T-cell (primary cell): ENCODE results near the gene STARD10. TPM values are rescaled to one million over a fixed set of nuclear protein-coding genes. Genes with fewer than 3 reads are reported as not detected.
"Not testable (repeated sequence)": the region's sequence is repeated elsewhere in the genome, so short reads cannot be mapped to it uniquely, and the experiment has no call there.

Source experiments
- ATAC-seq, 4 experiments: fragments of 200-7000 bp in 3 of 4; fragments of 150-1000 bp in 1 of 4; cut with Tn5 transposase; replicated peaks in 1 of 4; 1 replicate in 3 of 4; 2 replicates in 1 of 4; pipeline ENCODE4 v1.10.0; 2021; ENCODE audit warnings: moderate library complexity in 3 of 4, mild to moderate bottlenecking in 2 of 4, moderate number of reproducible peaks in 1 of 4
- CTCF ChIA-PET, 2 donors: fragments of 300-600 bp; sonication (Branson Sonifier 250); formaldehyde crosslinking; loops; one replicate each; lab custom pipeline; 2022; ENCODE audit warnings: antibody characterized with exemption in 2 of 2; lab: Charles Lee
- POLR2A ChIA-PET, 2 donors: fragments of 300-600 bp; sonication (Branson Sonifier 250); formaldehyde crosslinking; loops; one replicate each; lab custom pipeline; 2022; ENCODE audit warnings: antibody characterized with exemption in 2 of 2; lab: Charles Lee
- DNase-seq, 35 experiments: peaks; one replicate each; pipeline versions ENCODE4 v3.0.0 to v3.0.0-alpha.2; 2013 to 2023
- H3K27ac ChIP-seq: one replicate; pipeline ENCODE4 v1.5.1; 2013; ENCODE audit warnings: low read length
- H3K27me3 ChIP-seq, 2 experiments: replicated peaks in 1 of 2; 1 replicate in 1 of 2; 2 replicates in 1 of 2; pipeline versions ENCODE4 v1.6.1 to v1.7.0; 2013; ENCODE audit warnings: low read length in 1 of 2, mixed read lengths in 1 of 2; ENCODE audit not compliant: control insufficient read depth in 2 of 2, insufficient read depth in 2 of 2; ENCODE audit errors: extremely low read depth in 1 of 2
- H3K36me3 ChIP-seq, 2 donors: 1 replicate in 1 of 2; 2 replicates in 1 of 2; pipeline versions ENCODE4 v1.6.1 to v1.7.0; 2013; ENCODE audit warnings: low read length in 1 of 2; ENCODE audit not compliant: control insufficient read depth in 2 of 2, insufficient read depth in 1 of 2; ENCODE audit errors: extremely low read depth in 1 of 2
- H3K4me1 ChIP-seq, 2 experiments: 1 replicate in 1 of 2; 2 replicates in 1 of 2; pipeline versions ENCODE4 v1.6.1 to v1.7.0; 2013; ENCODE audit warnings: low read length in 2 of 2, mixed read lengths in 1 of 2; ENCODE audit not compliant: insufficient read depth in 2 of 2, control insufficient read depth in 1 of 2; ENCODE audit errors: extremely low read depth in 1 of 2
- H3K4me3 ChIP-seq, 2 donors: 1 replicate in 1 of 2; 2 replicates in 1 of 2; pipeline versions ENCODE4 v1.5.1 to v1.7.0; 2013; ENCODE audit warnings: mild to moderate bottlenecking in 2 of 2, low read length in 1 of 2, moderate library complexity in 1 of 2; ENCODE audit not compliant: control insufficient read depth in 1 of 2; ENCODE audit errors: extremely low read depth in 1 of 2
- H3K9me3 ChIP-seq: 2 replicates; pipeline ENCODE4 v1.7.0; 2013
- H3K27ac Mint-ChIP-seq, 2 donors: one replicate each; pipeline ENCODE4 v1.8.0; 2020 to 2021; ENCODE audit warnings: mild to moderate bottlenecking in 2 of 2, mixed read lengths in 2 of 2
- H3K27me3 Mint-ChIP-seq, 2 donors: one replicate each; pipeline ENCODE4 v1.8.0; 2021 to 2022; ENCODE audit warnings: mixed read lengths in 2 of 2
- H3K36me3 Mint-ChIP-seq: one replicate; pipeline ENCODE4 v1.8.0; 2021; ENCODE audit warnings: mixed read lengths
- H3K4me1 Mint-ChIP-seq, 3 donors: one replicate each; pipeline ENCODE4 v1.8.0; 2020 to 2022; ENCODE audit warnings: mixed read lengths in 3 of 3, mild to moderate bottlenecking in 1 of 3
- H3K4me3 Mint-ChIP-seq, 3 donors: one replicate each; pipeline ENCODE4 v1.8.0; 2020 to 2022; ENCODE audit warnings: mild to moderate bottlenecking in 3 of 3, mixed read lengths in 3 of 3, moderate library complexity in 3 of 3
- H3K9me3 Mint-ChIP-seq, 3 donors: one replicate each; pipeline ENCODE4 v1.8.0; 2020 to 2022; ENCODE audit warnings: mixed read lengths in 3 of 3
- WGBS: methylation state at CpG from one replicate; pipeline ENCODE4 v1.1.5; 2013; ENCODE audit warnings: missing lambda C conversion rate; ENCODE audit not compliant: insufficient coverage; 5-methylcytosine and 5-hydroxymethylcytosine counted together
- total RNA-seq, 35 experiments: library from RNA in 6 of 35; stranded (reverse) in 6 of 35; fragments of 120-200 nt in 1 of 35; gene quantifications; one replicate each; pipeline versions ENCODE4 v1.2.1 to v1.2.4 and lab custom pipeline; 2013 to 2026

Gene STARD10
- total RNA-seq, 5 donors from 2014 or later (not counting 1 experiment from before 2014, with no cell fraction given), result 11.1 to 24.9 (median 19.1) TPM

DNA sequence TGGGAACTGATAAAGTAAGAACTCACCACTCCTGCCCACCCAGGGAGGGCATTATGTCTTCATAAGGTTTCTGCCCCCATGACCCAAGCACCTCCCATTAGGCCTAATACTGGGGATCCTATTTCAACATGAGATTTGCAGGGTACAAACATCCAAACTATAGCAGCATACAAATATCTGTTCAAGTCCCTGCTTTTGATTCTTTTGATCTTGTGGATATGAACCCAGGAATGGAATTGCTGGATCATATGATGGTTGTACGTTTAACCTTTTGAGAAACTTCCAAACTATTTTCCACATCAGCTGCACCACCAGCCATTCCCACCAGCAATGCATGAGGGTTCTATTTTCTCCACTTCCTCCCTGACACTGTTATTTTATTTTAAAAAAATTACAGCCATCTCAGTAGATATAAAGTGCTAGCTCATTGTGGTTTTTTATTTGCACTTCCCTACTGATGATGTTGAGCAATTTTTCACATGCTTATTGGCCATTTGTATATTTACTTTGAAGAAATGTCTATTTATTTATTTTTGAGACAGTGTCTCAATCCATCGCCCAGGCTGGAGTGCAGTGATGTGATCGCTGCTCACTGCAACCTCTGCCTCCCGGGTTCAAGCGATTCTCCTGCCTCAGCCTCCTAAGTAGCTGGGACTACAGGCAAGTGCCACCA lies 13.3 kb upstream of the STARD10 start:
- DNase-seq (no peak), ATAC-seq (no peak)
- no peaks in the 10 kb centered on the region for H3K9me3 ChIP-seq
- Mint-ChIP-seq H3K27me3 (no peaks in the 10 kb centered on the region), H3K36me3 (peaks cover 19% of the 10 kb centered on the region), H3K4me3 (no peak overlapping the region), H3K4me1 (peaks cover 8 to 20% (median 13%) of the 10 kb centered on the region in 3 donors), H3K27ac (no peak overlapping the region), H3K9me3 (no peaks in the 10 kb centered on the region)
- no peak overlapping the region for H3K4me3 ChIP-seq
- H3K4me1 ChIP-seq, result peaks cover 0 to 6% of the 10 kb centered on the region in 2 experiments
- no peak overlapping the region for H3K27ac ChIP-seq
- POLR2A ChIA-PET, result interaction anchor here in 1 of 2 donors (0.7 kb wide), 1 partner anchor 10 kb away, joined by 3 read pairs; no protein-coding TSS in a partner anchor
- H3K36me3 ChIP-seq, result peaks cover 0 to 11% of the 10 kb centered on the region in 2 donors
- CTCF ChIA-PET, result no interaction called here
- H3K27me3 ChIP-seq, result no peaks in the 10 kb centered on the region
- WGBS, result 60% methylated on average over 1 of the region's 5 CpGs

DNA sequence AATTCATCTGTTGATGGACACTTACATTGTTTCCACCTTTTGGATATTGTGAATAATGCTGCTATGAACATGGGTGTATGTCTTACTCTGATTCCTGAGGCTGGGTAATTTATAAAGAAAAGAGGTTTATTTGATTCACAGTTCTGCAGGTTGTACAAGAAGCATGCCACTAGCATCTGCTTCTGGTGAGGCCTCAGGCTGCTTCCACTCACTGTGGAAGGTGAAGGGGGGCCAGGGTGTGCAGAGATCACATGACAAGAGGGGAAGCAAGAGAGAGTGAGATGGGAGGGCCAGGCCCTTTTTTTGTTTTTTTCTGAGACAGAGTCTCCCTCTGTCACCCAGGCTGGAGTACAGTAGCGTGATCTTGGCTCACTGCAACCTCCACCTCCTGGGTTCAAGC lies 12.5 kb upstream of the STARD10 start:
- H3K27me3 ChIP-seq, H3K9me3 ChIP-seq, CTCF ChIA-PET, H3K4me1 ChIP-seq, H3K27me3 Mint-ChIP-seq, ATAC-seq, H3K27ac Mint-ChIP-seq, H3K27ac ChIP-seq, DNase-seq, H3K9me3 Mint-ChIP-seq, H3K4me3 Mint-ChIP-seq, H3K4me3 ChIP-seq, POLR2A ChIA-PET: not testable (repeated sequence)
- Mint-ChIP-seq H3K36me3 (peaks cover 19% of the 10 kb centered on the region), H3K4me1 (peaks cover 3 to 14% (median 7%) of the 10 kb centered on the region in 3 donors)
- H3K36me3 ChIP-seq, result peaks cover 0 to 11% of the 10 kb centered on the region in 2 donors
- 100% methylated on average over 1 of the region's 1 CpG for WGBS

DNA sequence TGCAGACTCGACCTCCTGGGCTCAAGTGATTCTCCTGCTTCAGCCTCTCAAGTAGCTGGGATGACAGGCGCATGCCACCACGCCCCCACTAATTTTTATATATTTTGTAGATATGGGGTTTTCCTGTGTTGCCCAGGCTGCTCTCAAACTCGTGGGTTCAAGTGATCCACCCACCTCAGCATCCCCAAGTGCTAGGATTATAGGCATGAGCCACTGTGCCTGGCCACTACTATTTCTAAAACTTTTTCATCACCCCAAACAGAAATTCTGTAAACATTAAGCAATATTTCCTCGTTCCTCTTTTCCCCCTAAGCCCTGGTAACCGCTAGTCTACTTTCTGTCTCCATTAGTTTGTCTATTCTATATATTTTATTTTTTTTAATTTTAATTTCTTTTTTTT lies 11.4 kb upstream of the STARD10 start:
- Mint-ChIP-seq H3K4me1 (peaks cover 0 to 9% (median 1%) of the 10 kb centered on the region in 3 donors), H3K9me3 (no peaks in the 10 kb centered on the region), H3K27me3 (no peaks in the 10 kb centered on the region), H3K4me3 (no peak overlapping the region), H3K36me3 (peaks cover 14% of the 10 kb centered on the region), H3K27ac (no peak overlapping the region)
- Histone ChIP-seq H3K27ac (no peak overlapping the region), H3K36me3 (peaks cover 0 to 11% of the 10 kb centered on the region in 2 donors), H3K27me3 (no peaks in the 10 kb centered on the region), H3K4me3 (no peak overlapping the region), H3K4me1 (no peaks in the 10 kb centered on the region), H3K9me3 (no peaks in the 10 kb centered on the region)
- WGBS, result no CpG with 5 or more reads among the region's 6 CpGs
- ATAC-seq (no peak), DNase-seq (no peak)
- ChIA-PET CTCF (no interaction called here), POLR2A (no interaction called here)

DNA sequence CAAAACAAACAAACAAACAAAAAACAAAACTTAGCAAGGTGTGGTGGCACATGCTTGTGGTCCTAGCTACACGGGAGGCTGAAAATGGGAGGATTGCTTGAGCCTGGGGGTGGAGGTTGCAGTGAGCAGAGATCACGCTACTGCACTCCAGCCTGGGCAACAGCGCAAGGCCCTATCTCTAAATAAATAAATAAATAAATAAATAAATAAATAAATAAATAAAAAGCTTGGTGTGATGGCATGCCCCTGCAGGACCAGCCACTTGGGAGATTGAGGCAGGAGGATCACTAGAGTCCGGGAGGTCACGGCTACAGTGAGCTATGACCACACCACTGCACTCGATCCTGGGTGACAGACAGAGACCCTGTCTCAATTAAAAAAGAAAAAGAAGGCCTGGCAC lies 9.0 kb upstream of the STARD10 start:
- Mint-ChIP-seq H3K27me3 (no peaks in the 10 kb centered on the region), H3K4me3 (no peak overlapping the region), H3K4me1 (peaks cover 0 to 5% (median 0%) of the 10 kb centered on the region in 3 donors), H3K9me3 (no peaks in the 10 kb centered on the region), H3K36me3 (peaks cover 5% of the 10 kb centered on the region), H3K27ac (no peak overlapping the region)
- Histone ChIP-seq H3K4me1 (no peaks in the 10 kb centered on the region), H3K9me3 (no peaks in the 10 kb centered on the region), H3K27me3 (no peaks in the 10 kb centered on the region), H3K27ac (no peak overlapping the region), H3K4me3 (no peak overlapping the region), H3K36me3 (no peaks in the 10 kb centered on the region)
- ATAC-seq (no peak), DNase-seq (no peak)
- ChIA-PET CTCF (interaction anchor here in 1 of 2 donors (0.7 kb wide), 1 partner anchor 78 kb away, joined by 3 read pairs; no protein-coding TSS in a partner anchor), POLR2A (no interaction called here)
- WGBS, result 100% methylated on average over 3 of the region's 6 CpGs

DNA sequence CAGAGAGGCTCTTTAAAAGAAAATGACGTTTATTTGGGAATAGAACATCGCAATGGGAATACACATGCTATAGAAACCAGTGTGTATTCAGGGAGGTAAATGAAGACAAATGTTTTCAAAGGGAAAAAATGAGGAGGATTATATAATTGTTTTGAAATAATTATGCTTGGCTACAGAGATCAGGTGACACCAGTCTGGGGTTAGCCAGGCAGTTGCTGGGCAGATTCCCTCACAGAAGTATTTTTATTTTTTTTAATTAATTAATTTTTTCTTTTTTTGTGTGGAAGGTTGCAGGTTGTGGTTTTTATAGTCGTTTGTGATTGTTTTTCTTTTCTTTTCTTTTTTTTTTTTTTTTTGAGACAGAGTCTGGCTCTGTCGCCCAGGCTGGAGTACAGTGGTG lies 5.6 kb upstream of the STARD10 start:
- H3K27ac Mint-ChIP-seq, result no peak overlapping the region
- Histone ChIP-seq H3K9me3 (no peaks in the 10 kb centered on the region), H3K4me3 (no peak overlapping the region), H3K36me3 (no peaks in the 10 kb centered on the region), H3K27me3 (no peaks in the 10 kb centered on the region), H3K4me1 (peaks cover 0 to under 1% of the 10 kb centered on the region in 2 experiments), H3K27ac (no peak overlapping the region)
- DNase-seq, result no peak
- H3K36me3 Mint-ChIP-seq, result no peaks in the 10 kb centered on the region
- peaks cover 2 to 5% (median 4%) of the 10 kb centered on the region in 3 donors for H3K4me1 Mint-ChIP-seq
- H3K4me3 Mint-ChIP-seq, result no peak overlapping the region
- no peaks in the 10 kb centered on the region for H3K27me3 Mint-ChIP-seq
- WGBS, result no CpG with 5 or more reads among the region's 4 CpGs
- POLR2A ChIA-PET, result no interaction called here
- no peak for ATAC-seq
- CTCF ChIA-PET, result no interaction called here
- no peaks in the 10 kb centered on the region for H3K9me3 Mint-ChIP-seq

DNA sequence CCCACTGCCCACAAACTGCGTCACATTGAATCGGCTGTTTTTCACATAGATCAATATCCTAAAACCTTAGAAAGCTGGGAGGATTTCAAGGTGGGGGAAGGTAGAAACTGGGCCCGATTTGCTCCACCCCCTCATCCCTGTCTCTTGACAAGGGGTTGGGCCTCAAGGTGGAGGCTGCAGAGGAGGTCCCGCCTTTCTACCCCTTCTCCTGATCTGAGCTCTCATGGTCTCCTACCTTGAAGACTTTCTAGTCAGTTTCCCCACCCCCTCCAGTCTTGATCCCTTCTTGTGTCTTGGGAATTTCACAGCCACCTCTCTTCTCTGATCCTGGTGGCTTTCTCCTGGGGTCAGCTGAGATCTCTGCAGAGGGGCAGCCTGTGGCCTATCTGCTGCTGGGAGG lies 4.5 kb upstream of the STARD10 start:
- H3K36me3 ChIP-seq, result no peaks in the 10 kb centered on the region
- Mint-ChIP-seq H3K27ac (no peak overlapping the region), H3K9me3 (no peaks in the 10 kb centered on the region), H3K27me3 (no peaks in the 10 kb centered on the region), H3K4me1 (peaks cover 11 to 14% (median 13%) of the 10 kb centered on the region in 3 donors), H3K36me3 (no peaks in the 10 kb centered on the region), H3K4me3 (no peak overlapping the region)
- ATAC-seq (no peak), DNase-seq (no peak)
- ChIA-PET CTCF (interaction anchor here in 1 of 2 donors (0.7 kb wide), 1 partner anchor 31 kb away, joined by 3 read pairs; no protein-coding TSS in a partner anchor), POLR2A (interaction anchor here in 1 of 2 donors (0.7 kb wide), 1 partner anchor 12 kb away, joined by 3 read pairs; no protein-coding TSS in a partner anchor)
- no CpG with 5 or more reads among the region's 4 CpGs for WGBS
- no peak overlapping the region for H3K27ac ChIP-seq
- H3K4me3 ChIP-seq, result no peak overlapping the region
- H3K9me3 ChIP-seq, result no peaks in the 10 kb centered on the region
- H3K4me1 ChIP-seq, result peaks cover under 1 to 10% of the 10 kb centered on the region in 2 experiments
- no peaks in the 10 kb centered on the region for H3K27me3 ChIP-seq
